Stimulated activated CD8-positive, alpha-beta memory T cell treated with anti-CD3 and anti-CD28 coated beads, Interleukin-4, amount 100 ng/mL, for 4 hours (primary cell): ENCODE measurements around the gene ARGLU1.

Source experiments
- DNase-seq, 2 donors: peaks; one replicate each; pipeline ENCODE4 v3.0.0-alpha.2; 2020; ENCODE audit warnings: low read depth in 2 of 2, low spot score in 1 of 2

The ARGLU1 gene

GRCh38 chr13:106587787-106588186 lies 19.9 kb upstream of the ARGLU1 start:
- DNase-seq, result no peak

- DNase-seq, result no peak
Measured at GRCh38 chr13:106586648-106587166, 18.8 kb upstream of the ARGLU1 start.

GRCh38 chr13:106581225-106581624 lies 13.3 kb upstream of the ARGLU1 start:
- DNase-seq, result no peak

- DNase-seq, result no peak
Measured at GRCh38 chr13:106575896-106576295, 8.0 kb upstream of the ARGLU1 start.

- no peak for DNase-seq
Measured at GRCh38 chr13:106573868-106574267, 5.9 kb upstream of the ARGLU1 start.

GRCh38 chr13:106573284-106573846 lies 5.4 kb upstream of the ARGLU1 start:
- DNase-seq, result no peak

GRCh38 chr13:106570299-106570852 lies 2.4 kb upstream of the ARGLU1 start:
- peak; percentile 36 to 61 for DNase-seq

- DNase-seq, result no peak
Measured at GRCh38 chr13:106569233-106570095, 1.5 kb upstream of the ARGLU1 start.

GRCh38 chr13:106568299-106569003 lies 514 bp upstream of the ARGLU1 start:
- DNase-seq, result no peak

- DNase-seq, result peak in 1 of 2 donors; percentile 1
Measured at GRCh38 chr13:106566641-106567473, 1.1 kb downstream of the ARGLU1 start.

- DNase-seq, result no peak
Measured at GRCh38 chr13:106565127-106565775, 2.7 kb downstream of the ARGLU1 start.

- DNase-seq, result no peak
Measured at GRCh38 chr13:106562301-106562700, 5.6 kb downstream of the ARGLU1 start.

GRCh38 chr13:106561551-106562170 lies 6.3 kb downstream of the ARGLU1 start:
- peak in 1 of 2 donors; percentile 13 for DNase-seq

GRCh38 chr13:106560821-106561220 lies 7.1 kb downstream of the ARGLU1 start:
- DNase-seq, result no peak

- DNase-seq, result no peak
Measured at GRCh38 chr13:106558527-106558926, 9.4 kb downstream of the ARGLU1 start.

GRCh38 chr13:106555631-106556328 lies 12.2 kb downstream of the ARGLU1 start:
- no peak for DNase-seq

- DNase-seq, result no peak
Measured at GRCh38 chr13:106551751-106552150, 16.2 kb downstream of the ARGLU1 start.

GRCh38 chr13:106551350-106551749 lies 16.6 kb downstream of the ARGLU1 start:
- DNase-seq, result no peak

GRCh38 chr13:106550570-106551135 lies 17.3 kb downstream of the ARGLU1 start:
- no peak for DNase-seq
